SU-DHL-6 (cell line): ENCODE results near the gene BHMT.

Experiments used
- H2AFZ ChIP-seq: fragments of 200-600 bp; sonication (generic); 2 replicates; pipeline ENCODE4 v1.6.1; 2014; ENCODE audit warnings: low read depth, mild to moderate bottlenecking, moderate library complexity, mixed read lengths, antibody characterized with exemption, low read length; ENCODE audit not compliant: severe bottlenecking
- H3F3A ChIP-seq: fragments of 200-600 bp; shearing (Covaris generic); 2 replicates; pipeline ENCODE4 v1.6.0; 2016; ENCODE audit warnings: antibody characterized with exemption, mild to moderate bottlenecking; ENCODE audit not compliant: insufficient read depth
- H3K27ac ChIP-seq: fragments of 200-600 bp; sonication (generic); 2 replicates; pipeline ENCODE4 v1.5.1; 2016; ENCODE audit warnings: low read depth, mild to moderate bottlenecking, low read length, moderate library complexity, mixed read lengths
- H3K27me3 ChIP-seq: fragments of 200-600 bp; sonication (generic), shearing (Covaris generic); 2 replicates; pipeline ENCODE4 v1.6.0; 2014; ENCODE audit warnings: mild to moderate bottlenecking, low read length
- H3K36me3 ChIP-seq: fragments of 200-600 bp; sonication (generic); 2 replicates; pipeline ENCODE4 v1.6.1; 2014; ENCODE audit warnings: mild to moderate bottlenecking, low read length, mixed read lengths
- H3K4me2 ChIP-seq: fragments of 300-600, 200-600 bp; shearing (Covaris generic), sonication (generic); 2 replicates; pipeline ENCODE4 v1.6.0; 2014; ENCODE audit warnings: low read length, low read depth, mild to moderate bottlenecking; ENCODE audit not compliant: poor library complexity, severe bottlenecking
- H3K4me3 ChIP-seq: fragments of 200-600 bp; sonication (generic); 2 replicates; pipeline ENCODE4 v1.5.1; 2014; ENCODE audit warnings: antibody characterized with exemption, low read length, mild to moderate bottlenecking, mixed read lengths; ENCODE audit not compliant: insufficient read depth, poor library complexity, severe bottlenecking
- H3K79me2 ChIP-seq: fragments of 200-600 bp; sonication (generic); 2 replicates; pipeline ENCODE4 v1.6.1; 2014; ENCODE audit warnings: mild to moderate bottlenecking, low read length, moderate library complexity; ENCODE audit not compliant: insufficient read depth
- H3K9ac ChIP-seq: fragments of 200-600 bp; sonication (generic); 2 replicates; pipeline ENCODE4 v1.7.0; 2014; ENCODE audit warnings: mild to moderate bottlenecking, low read length
- H3K9me2 ChIP-seq: fragments of 200-600 bp; sonication (generic); replicated peaks from 2 replicates; pipeline ENCODE4 v1.6.1; 2014; ENCODE audit warnings: low read length; ENCODE audit not compliant: insufficient read depth
- H3K9me3 ChIP-seq: fragments of 200-600 bp; sonication (generic); 2 replicates; pipeline ENCODE4 v1.6.1; 2014; ENCODE audit warnings: low read length, mixed read lengths; ENCODE audit not compliant: insufficient read depth
- H4K20me1 ChIP-seq: fragments of 200-600 bp; sonication (generic); 2 replicates; pipeline ENCODE4 v1.6.1; 2014; ENCODE audit warnings: low read depth, mild to moderate bottlenecking, antibody characterized with exemption, low read length, moderate library complexity, mixed read lengths
- CTCF ChIP-seq: fragments of 200-600 bp; sonication (generic); IDR thresholded peaks from one replicate; pipeline ENCODE4 v1.5.1; 2017; ENCODE audit warnings: antibody characterized with exemption, mild to moderate bottlenecking, low read length, moderate library complexity; ENCODE audit not compliant: insufficient read depth, poor library complexity, severe bottlenecking
- EZH2phosphoT487 ChIP-seq: fragments of 200-600 bp; sonication (generic), shearing (Covaris generic); conservative IDR thresholded peaks from 2 replicates; pipeline ENCODE4 v1.6.1; 2018; ENCODE audit warnings: mild to moderate bottlenecking, antibody characterized with exemption, low read length, moderate library complexity, mixed read lengths

The BHMT gene

GRCh38 chr5:79135790-79136553 lies 24.4 kb downstream of the BHMT start:
- H4K20me1 ChIP-seq: no peaks in the 10 kb centered on the region
- no peak overlapping the region for H3K9ac ChIP-seq
- TF ChIP-seq EZH2phosphoT487: no peak
- no peak overlapping the region for H3K4me2 ChIP-seq
- H3K27ac ChIP-seq: no peak overlapping the region
- no peaks in the 10 kb centered on the region for H3K27me3 ChIP-seq
- H2AFZ ChIP-seq: no peak overlapping the region
- no peak overlapping the region for H3K4me3 ChIP-seq
- H3F3A ChIP-seq: no peaks in the 10 kb centered on the region
- no peaks in the 10 kb centered on the region for H3K9me2 ChIP-seq
- H3K36me3 ChIP-seq: no peaks in the 10 kb centered on the region
- no peaks in the 10 kb centered on the region for H3K79me2 ChIP-seq
- no peaks in the 10 kb centered on the region for H3K9me3 ChIP-seq

GRCh38 chr5:79136618-79137017 lies 25.0 kb downstream of the BHMT start:
- no peaks in the 10 kb centered on the region for H3K9me2 ChIP-seq
- H3F3A ChIP-seq: no peaks in the 10 kb centered on the region
- no peaks in the 10 kb centered on the region for H4K20me1 ChIP-seq
- TF ChIP-seq EZH2phosphoT487: no peak
- no peak for TF ChIP-seq CTCF
- no peaks in the 10 kb centered on the region for H3K9me3 ChIP-seq
- no peak overlapping the region for H3K4me2 ChIP-seq
- no peak overlapping the region for H3K4me3 ChIP-seq
- H3K36me3 ChIP-seq: no peaks in the 10 kb centered on the region
- no peak overlapping the region for H3K27ac ChIP-seq
- H3K9ac ChIP-seq: no peak overlapping the region
- H2AFZ ChIP-seq: no peak overlapping the region
- no peaks in the 10 kb centered on the region for H3K27me3 ChIP-seq
- H3K79me2 ChIP-seq: no peaks in the 10 kb centered on the region

GRCh38 chr5:79140553-79140952 lies 28.9 kb downstream of the BHMT start:
- H3K9me2 ChIP-seq: no peaks in the 10 kb centered on the region

More at GRCh38 chr5:79140553-79140952, 28.9 kb downstream of the BHMT start:
- no peak overlapping the region for H3K4me2 ChIP-seq
- H3K9me3 ChIP-seq: no peaks in the 10 kb centered on the region
- H3K36me3 ChIP-seq: no peaks in the 10 kb centered on the region
- no peak overlapping the region for H3K27ac ChIP-seq
- H3K9ac ChIP-seq: no peak overlapping the region
- H3F3A ChIP-seq: no peaks in the 10 kb centered on the region
- H3K27me3 ChIP-seq: no peaks in the 10 kb centered on the region
- no peak overlapping the region for H2AFZ ChIP-seq
- H3K79me2 ChIP-seq: no peaks in the 10 kb centered on the region
- H4K20me1 ChIP-seq: no peaks in the 10 kb centered on the region
- no peak for TF ChIP-seq CTCF
- TF ChIP-seq EZH2phosphoT487: no peak
- H3K4me3 ChIP-seq: no peak overlapping the region
